T-helper 2 cell treated with Interferon-gamma antibody and Interleukin-4, amounts not matched to agents 5 μg/mL and 100 μg/mL, for 36 hours (primary cell): ENCODE results near the gene ABHD16A.

Experiments
- DNase-seq: peaks from one replicate; pipeline ENCODE4 v3.0.0; 2021; ENCODE audit warnings: low spot score
- H3K27ac Mint-ChIP-seq: one replicate; pipeline ENCODE4 v1.8.0; 2021; ENCODE audit warnings: mild to moderate bottlenecking, mixed read lengths
- H3K27me3 Mint-ChIP-seq: one replicate; pipeline ENCODE4 v1.8.0; 2021; ENCODE audit warnings: low read depth, mixed read lengths
- H3K36me3 Mint-ChIP-seq: one replicate; pipeline ENCODE4 v1.8.0; 2021; ENCODE audit warnings: low read depth, mixed read lengths
- H3K4me1 Mint-ChIP-seq: one replicate; pipeline ENCODE4 v1.8.0; 2021; ENCODE audit warnings: low read depth, mixed read lengths
- H3K4me3 Mint-ChIP-seq: one replicate; pipeline ENCODE4 v1.8.0; 2022; ENCODE audit warnings: mild to moderate bottlenecking, moderate library complexity, mixed read lengths
- H3K9me3 Mint-ChIP-seq: one replicate; pipeline ENCODE4 v1.8.0; 2021; ENCODE audit warnings: mixed read lengths

ABHD16A gene

DNA sequence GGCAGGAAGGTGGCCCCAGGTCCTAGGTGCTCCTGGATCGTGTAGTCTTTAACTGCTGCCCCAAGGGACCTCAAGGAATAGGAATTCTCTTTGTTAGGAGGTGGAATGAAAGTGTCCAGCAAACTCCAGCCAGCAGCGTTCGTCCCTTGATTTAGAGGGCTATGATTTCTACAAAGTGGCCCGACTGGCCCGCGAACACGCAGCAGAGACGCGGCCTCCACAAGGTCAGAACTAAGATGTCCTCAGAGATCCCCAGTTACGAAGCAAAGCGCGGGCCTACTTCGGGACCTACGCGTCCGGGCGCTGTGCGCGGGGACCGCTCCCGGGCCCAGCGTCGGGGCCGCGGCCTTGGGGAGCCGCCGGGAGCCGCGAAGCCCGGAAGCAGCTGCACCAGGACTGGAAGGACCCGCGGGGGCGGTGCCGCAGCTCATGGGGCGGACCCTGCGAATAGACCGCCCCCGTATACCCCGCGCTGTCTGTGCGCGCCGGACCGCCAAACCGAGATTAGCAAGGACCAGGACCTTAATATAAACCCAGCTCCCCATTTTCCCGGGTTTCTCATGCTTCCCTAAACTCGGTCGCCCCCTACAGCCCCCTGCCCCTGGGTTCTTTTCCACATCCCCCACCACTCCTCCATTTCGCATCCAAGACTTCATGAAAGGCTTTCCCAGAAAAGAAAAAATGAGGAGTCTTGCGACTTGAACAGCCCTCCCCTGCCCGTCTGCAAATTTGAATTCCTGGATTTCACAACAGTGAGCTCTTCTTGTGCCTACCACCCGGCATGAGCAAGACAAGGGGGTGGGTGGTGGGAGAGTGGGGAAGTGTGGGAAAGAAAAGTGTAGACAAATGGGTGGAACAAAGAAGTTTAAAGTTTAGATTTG is 42.5 kb downstream of the ABHD16A start, which contains the start of gene C6orf47:
Gene C6orf47 (minus strand): TSS at position 398 of the 881 bp plus-strand sequence. CDS start 831 bp downstream, outside the sequence.
- no peaks in the 10 kb centered on the region for H3K9me3 Mint-ChIP-seq
- H3K4me1 Mint-ChIP-seq, result peaks cover 63% of the 10 kb centered on the region
- peak; percentile 77 for DNase-seq

GRCh38 chr6:31659649-31660380 is 43.3 kb downstream of the ABHD16A start:
- peak; percentile 47 for DNase-seq
- no peaks in the 10 kb centered on the region for H3K9me3 Mint-ChIP-seq
- peaks cover 66% of the 10 kb centered on the region for H3K36me3 Mint-ChIP-seq
- no peaks in the 10 kb centered on the region for H3K27me3 Mint-ChIP-seq
- peak overlapping the region; percentile 90 for H3K27ac Mint-ChIP-seq
- peaks cover 64% of the 10 kb centered on the region for H3K4me1 Mint-ChIP-seq
- peak overlapping the region; percentile 98 for H3K4me3 Mint-ChIP-seq

More for the DNA sequence above, 42.5 kb downstream of the ABHD16A start, which contains the start of gene C6orf47:
- Mint-ChIP-seq H3K27ac (peak within 1 kb of the TSS; percentile 90), H3K4me3 (peak within 1 kb of the TSS; percentile 98), H3K36me3 (peaks cover 65% of the 10 kb centered on the region), H3K27me3 (no peaks in the 10 kb centered on the region)

DNA sequence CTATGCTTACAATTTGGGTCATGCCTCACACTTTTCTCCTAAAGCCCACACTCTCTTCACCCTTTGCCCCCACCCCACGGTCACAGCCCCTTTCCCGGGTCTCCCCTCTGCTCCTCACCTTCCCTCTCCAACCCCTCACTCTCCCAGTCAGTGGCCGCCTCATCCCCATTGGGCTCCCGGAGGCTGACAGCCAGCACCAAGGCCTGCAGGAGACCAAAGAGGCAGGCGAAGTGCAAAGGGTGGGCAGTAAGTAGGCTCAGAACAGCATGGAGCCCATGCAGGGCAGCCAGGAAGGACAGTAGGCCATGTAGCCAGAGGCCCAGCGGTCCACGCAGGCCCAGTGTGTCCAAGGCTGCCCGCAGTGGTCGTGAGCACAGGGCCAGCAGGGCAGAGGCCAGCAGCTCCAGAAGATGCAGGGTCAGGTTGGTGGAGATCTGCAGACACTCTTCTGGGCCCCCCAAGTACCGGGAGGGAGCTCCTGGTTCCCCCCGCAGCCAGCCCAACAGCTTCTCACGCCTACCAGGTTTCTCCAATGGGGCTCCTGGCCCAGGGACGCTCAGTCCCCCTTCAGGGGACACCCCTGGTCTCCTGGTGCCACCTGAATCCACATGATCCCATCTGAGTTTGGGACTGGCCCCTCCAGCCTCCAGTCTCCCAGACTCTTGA is 44.0 kb downstream of the ABHD16A start:
- DNase-seq, result no peak
- Mint-ChIP-seq H3K4me3 (peak overlapping the region; percentile 98), H3K36me3 (peaks cover 59% of the 10 kb centered on the region), H3K4me1 (peaks cover 58% of the 10 kb centered on the region), H3K27me3 (no peaks in the 10 kb centered on the region), H3K27ac (peak overlapping the region; percentile 90), H3K9me3 (no peaks in the 10 kb centered on the region)

- Mint-ChIP-seq H3K4me3 (peak overlapping the region; percentile 98), H3K27ac (peak overlapping the region; percentile 82), H3K9me3 (no peaks in the 10 kb centered on the region), H3K4me1 (peaks cover 53% of the 10 kb centered on the region), H3K27me3 (no peaks in the 10 kb centered on the region), H3K36me3 (peaks cover 51% of the 10 kb centered on the region)
- DNase-seq, result no peak
These were observed 44.9 kb downstream of the ABHD16A start for GRCh38 chr6:31658158-31658688.

DNA sequence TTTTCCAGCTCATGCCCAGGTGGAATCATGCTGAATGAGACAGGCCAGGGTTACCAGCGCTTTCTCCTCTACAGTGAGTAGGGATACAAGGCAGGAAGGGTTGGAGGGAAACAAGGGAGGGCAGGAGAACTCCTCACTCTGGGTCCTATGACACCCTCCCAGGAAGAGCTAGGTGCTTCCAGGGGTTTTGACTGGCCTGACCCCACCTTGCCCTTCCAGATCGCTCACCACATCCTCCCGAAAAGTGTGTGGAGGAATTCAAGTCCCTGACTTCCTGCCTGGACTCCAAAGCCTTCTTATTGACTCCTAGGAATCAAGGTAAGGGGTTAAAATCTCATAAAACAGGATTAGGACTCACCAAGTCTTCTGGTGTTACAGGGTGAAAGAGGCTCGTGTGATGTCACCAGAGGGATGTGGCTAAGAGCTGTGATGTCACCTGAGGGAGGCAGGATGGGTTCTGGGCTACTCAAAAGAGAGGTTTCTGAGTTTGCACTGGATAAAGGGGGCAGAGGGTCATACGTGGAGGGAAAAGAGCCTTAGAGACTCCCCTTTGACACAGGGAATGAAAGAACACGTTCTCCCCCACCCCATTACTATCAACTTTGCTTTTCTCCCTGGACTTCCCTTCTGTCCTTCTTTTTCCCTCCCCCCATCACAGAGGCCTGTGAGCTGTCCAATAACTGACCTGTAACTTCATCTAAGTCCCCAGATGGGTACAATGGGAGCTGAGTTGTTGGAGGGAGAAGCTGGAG is 45.5 kb downstream of the ABHD16A start:
- DNase-seq, result peak; percentile 30
- H3K36me3 Mint-ChIP-seq, result peaks cover 49% of the 10 kb centered on the region
- H3K27me3 Mint-ChIP-seq, result no peaks in the 10 kb centered on the region
- no peaks in the 10 kb centered on the region for H3K9me3 Mint-ChIP-seq
- H3K4me1 Mint-ChIP-seq, result peaks cover 54% of the 10 kb centered on the region
- peak overlapping the region; percentile 82 for H3K27ac Mint-ChIP-seq
- H3K4me3 Mint-ChIP-seq, result peak overlapping the region; percentile 98

DNA sequence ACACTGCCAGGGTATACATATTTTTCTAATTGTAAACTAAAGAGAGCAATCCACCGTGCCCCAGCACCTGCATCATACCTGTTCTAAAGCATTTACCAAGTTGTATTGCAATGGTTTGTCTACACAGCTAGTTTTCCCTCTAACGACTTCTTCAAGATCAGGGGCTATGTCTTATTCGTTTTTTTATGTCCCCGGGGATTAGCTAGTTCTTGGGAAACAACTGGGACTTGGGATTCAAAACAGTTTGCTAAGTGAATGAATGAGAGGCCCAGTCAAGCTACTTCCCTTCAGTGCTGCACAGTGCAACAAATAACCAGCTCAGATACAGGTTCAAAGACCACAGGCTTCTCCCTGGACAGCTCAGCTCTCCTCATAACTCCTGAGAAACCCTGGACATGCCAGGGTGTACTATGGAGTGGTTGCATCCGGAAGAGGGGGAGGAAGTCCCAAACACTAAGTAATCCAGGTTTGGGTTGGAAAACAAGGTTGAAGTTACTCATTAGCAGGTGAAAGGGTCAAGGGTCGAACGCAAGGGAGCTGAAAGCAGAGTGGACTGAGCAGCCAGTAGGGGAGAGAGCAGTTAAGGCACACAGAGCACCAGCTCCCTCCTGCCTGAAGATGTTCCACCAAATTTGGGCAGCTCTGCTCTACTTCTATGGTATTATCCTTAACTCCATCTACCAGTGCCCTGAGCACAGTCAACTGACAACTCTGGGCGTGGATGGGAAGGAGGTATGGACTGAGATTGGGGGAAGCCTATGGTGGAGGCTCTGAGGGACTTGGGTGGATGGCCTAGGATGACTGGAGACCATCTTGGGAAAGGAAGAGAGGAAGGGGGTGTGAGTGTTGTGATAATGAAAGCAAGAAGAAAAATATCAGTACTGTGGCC is 47.5 kb downstream of the ABHD16A start, which contains the start of gene APOM:
Gene APOM (plus strand): TSS at position 546 of the 889 bp plus-strand sequence. CDS start 73 bp downstream, at position 619.
- Mint-ChIP-seq H3K4me1 (peaks cover 56% of the 10 kb centered on the region), H3K27me3 (no peaks in the 10 kb centered on the region), H3K4me3 (no peak within 1 kb of the TSS), H3K36me3 (peaks cover 46% of the 10 kb centered on the region), H3K9me3 (no peaks in the 10 kb centered on the region), H3K27ac (peak within 1 kb of the TSS; percentile 65)
- DNase-seq, result no peak

- DNase-seq, result no peak
- Mint-ChIP-seq H3K4me3 (no peak overlapping the region), H3K27me3 (no peaks in the 10 kb centered on the region), H3K36me3 (peaks cover 44% of the 10 kb centered on the region), H3K4me1 (peaks cover 56% of the 10 kb centered on the region), H3K27ac (no peak overlapping the region), H3K9me3 (no peaks in the 10 kb centered on the region)
These were observed 48.4 kb downstream of the ABHD16A start for GRCh38 chr6:31654574-31655348.

GRCh38 chr6:31652925-31653724 is 50.0 kb downstream of the ABHD16A start:
- H3K4me3 Mint-ChIP-seq, result peak overlapping the region; percentile 97
- H3K9me3 Mint-ChIP-seq, result no peaks in the 10 kb centered on the region
- peak; percentile 88 for DNase-seq
- peak overlapping the region; percentile 98 for H3K27ac Mint-ChIP-seq
- H3K36me3 Mint-ChIP-seq, result peaks cover 48% of the 10 kb centered on the region
- peaks cover 49% of the 10 kb centered on the region for H3K4me1 Mint-ChIP-seq
- H3K27me3 Mint-ChIP-seq, result no peaks in the 10 kb centered on the region

- no peak for DNase-seq
- Mint-ChIP-seq H3K9me3 (no peaks in the 10 kb centered on the region), H3K27ac (peak overlapping the region; percentile 98), H3K4me1 (peaks cover 38% of the 10 kb centered on the region), H3K4me3 (peak overlapping the region; percentile 97), H3K36me3 (peaks cover 51% of the 10 kb centered on the region), H3K27me3 (no peaks in the 10 kb centered on the region)
These were observed 51.4 kb downstream of the ABHD16A start for GRCh38 chr6:31651602-31652191.

- Mint-ChIP-seq H3K27ac (no peak overlapping the region), H3K4me3 (no peak overlapping the region), H3K36me3 (peaks cover 69% of the 10 kb centered on the region), H3K9me3 (no peaks in the 10 kb centered on the region), H3K4me1 (peaks cover 11% of the 10 kb centered on the region), H3K27me3 (no peaks in the 10 kb centered on the region)
- DNase-seq, result no peak
These were observed 57.8 kb downstream of the ABHD16A start for GRCh38 chr6:31645325-31645724.
